Natural killer cell (primary cell): Measurements from ENCODE around the gene NDUFA13. TPM values are rescaled to one million over a fixed set of nuclear protein-coding genes. Genes with fewer than 3 reads are reported as not detected.

Experiments
- ATAC-seq, 3 donors: fragments of 150-1000 bp in 2 of 3; fragments of 200-7000 bp in 1 of 3; cut with Tn5 transposase; 1 replicate in 1 of 3; 2 replicates in 2 of 3; pipeline ENCODE4 v1.10.0; 2021; ENCODE audit warnings: mild to moderate bottlenecking in 2 of 3, moderate library complexity in 2 of 3
- DNase-seq, 2 donors: peaks; one replicate each; pipeline versions ENCODE4 v3.0.0 to v3.0.0-alpha.2; 2013 to 2021; ENCODE audit warnings: mixed read lengths in 1 of 2
- H3K27ac ChIP-seq: one replicate; pipeline ENCODE4 v1.5.1; 2013; ENCODE audit warnings: mild to moderate bottlenecking, low read length
- H3K27me3 ChIP-seq: one replicate; pipeline ENCODE4 v1.6.1; 2013; ENCODE audit warnings: low read length; ENCODE audit not compliant: control insufficient read depth, insufficient read depth
- H3K36me3 ChIP-seq: one replicate; pipeline ENCODE4 v1.6.1; 2013; ENCODE audit warnings: low read length; ENCODE audit not compliant: control insufficient read depth, insufficient read depth
- H3K4me1 ChIP-seq: one replicate; pipeline ENCODE4 v1.6.1; 2013; ENCODE audit warnings: low read length; ENCODE audit not compliant: control insufficient read depth, insufficient read depth
- H3K4me3 ChIP-seq: one replicate; pipeline ENCODE4 v1.5.1; 2013; ENCODE audit warnings: low read length
- H3K9me3 ChIP-seq: one replicate; pipeline ENCODE4 v1.6.1; 2013; ENCODE audit warnings: low read length; ENCODE audit not compliant: control insufficient read depth, insufficient read depth
- H3K27ac Mint-ChIP-seq, 2 donors: one replicate each; pipeline ENCODE4 v1.8.0; 2022; ENCODE audit warnings: mild to moderate bottlenecking in 2 of 2, mixed read lengths in 2 of 2, moderate library complexity in 1 of 2
- H3K27me3 Mint-ChIP-seq, 2 donors: one replicate each; pipeline ENCODE4 v1.8.0; 2022; ENCODE audit warnings: low read depth in 2 of 2, mixed read lengths in 2 of 2
- H3K36me3 Mint-ChIP-seq: one replicate; pipeline ENCODE4 v1.8.0; 2022; ENCODE audit warnings: mixed read lengths
- H3K4me1 Mint-ChIP-seq, 2 donors: one replicate each; pipeline ENCODE4 v1.8.0; 2022; ENCODE audit warnings: mixed read lengths in 2 of 2
- H3K4me3 Mint-ChIP-seq: one replicate; pipeline ENCODE4 v1.8.0; 2022; ENCODE audit warnings: mild to moderate bottlenecking, moderate library complexity, mixed read lengths
- H3K9me3 Mint-ChIP-seq, 2 donors: one replicate each; pipeline ENCODE4 v1.8.0; 2022; ENCODE audit warnings: mixed read lengths in 2 of 2
- CTCF ChIP-seq: fragments of 200-600 bp; IDR thresholded peaks from one replicate; pipeline ENCODE4 v1.8.0; 2022; ENCODE audit warnings: antibody characterized with exemption
- WGBS: methylation state at CpG from one replicate; pipeline ENCODE4 v1.1.7; 2013; ENCODE audit warnings: missing lambda C conversion rate; ENCODE audit not compliant: insufficient coverage; 5-methylcytosine and 5-hydroxymethylcytosine counted together
- intact Hi-C: fragments of 100-400 bp; cut with micrococcal nuclease; formaldehyde crosslinking; loops from one replicate; pipeline ENCODE4 v1.14.2; 2022
- total RNA-seq, 4 donors: library from RNA; stranded (reverse); fragments of 120-200 nt in 1 of 4; gene quantifications; one replicate each; pipeline versions ENCODE4 v1.2.3 to v1.2.4, GENCODE V29; 2013 to 2022

NDUFA13 gene
- total RNA-seq, 3 donors from 2014 or later (not counting 1 experiment from before 2014, with no cell fraction given) = 165 to 191 (median 188) TPM

- ATAC-seq (no peak), DNase-seq (no peak)
- intact Hi-C loops = no loop called here
- peaks cover 38% of the 10 kb centered on the region for H3K36me3 ChIP-seq
- H3K4me3 ChIP-seq = no peak overlapping the region
- WGBS = 94% methylated on average over 15 of the region's 15 CpGs
- H3K27ac ChIP-seq = no peak overlapping the region
- H3K4me1 Mint-ChIP-seq = peaks cover 41 to 53% of the 10 kb centered on the region in 2 donors
- no peaks in the 10 kb centered on the region for H3K36me3 Mint-ChIP-seq
- no peaks in the 10 kb centered on the region for H3K27me3 Mint-ChIP-seq
- no peaks in the 10 kb centered on the region for H3K27me3 ChIP-seq
- H3K27ac Mint-ChIP-seq = peak overlapping the region; percentile 97 to 98
- H3K9me3 ChIP-seq = no peaks in the 10 kb centered on the region
- no peak overlapping the region for H3K4me3 Mint-ChIP-seq
- peaks cover 42% of the 10 kb centered on the region for H3K4me1 ChIP-seq
- TF ChIP-seq CTCF = no peak
- H3K9me3 Mint-ChIP-seq = no peaks in the 10 kb centered on the region
Observed at GRCh38 chr19:19491321-19492025, 24.6 kb upstream of the NDUFA13 start.

GRCh38 chr19:19492026-19492610, 23.9 kb upstream of the NDUFA13 start:
- Mint-ChIP-seq H3K27me3 (no peaks in the 10 kb centered on the region), H3K36me3 (no peaks in the 10 kb centered on the region), H3K9me3 (no peaks in the 10 kb centered on the region), H3K27ac (peak overlapping the region in 1 of 2 donors; percentile 40), H3K4me1 (peaks cover 36 to 54% of the 10 kb centered on the region in 2 donors), H3K4me3 (no peak overlapping the region)
- H3K4me1 ChIP-seq = peaks cover 40% of the 10 kb centered on the region
- WGBS = 83% methylated on average over 21 of the region's 21 CpGs
- no peaks in the 10 kb centered on the region for H3K27me3 ChIP-seq
- DNase-seq (no peak), ATAC-seq (no peak)
- peaks cover 41% of the 10 kb centered on the region for H3K36me3 ChIP-seq
- no peaks in the 10 kb centered on the region for H3K9me3 ChIP-seq
- intact Hi-C loops = no loop called here
- no peak for TF ChIP-seq CTCF
- H3K4me3 ChIP-seq = no peak overlapping the region
- H3K27ac ChIP-seq = no peak overlapping the region

GRCh38 chr19:19493841-19494546, 22.0 kb upstream of the NDUFA13 start:
- H3K36me3 Mint-ChIP-seq = no peaks in the 10 kb centered on the region
- no peak overlapping the region for H3K4me3 Mint-ChIP-seq
- Histone ChIP-seq H3K4me3 (no peak overlapping the region), H3K27me3 (no peaks in the 10 kb centered on the region), H3K27ac (no peak overlapping the region), H3K9me3 (no peaks in the 10 kb centered on the region), H3K36me3 (peaks cover 60% of the 10 kb centered on the region), H3K4me1 (peaks cover 30% of the 10 kb centered on the region)
- peaks cover 21 to 43% of the 10 kb centered on the region in 2 donors for H3K4me1 Mint-ChIP-seq
- no peak for DNase-seq
- H3K9me3 Mint-ChIP-seq = no peaks in the 10 kb centered on the region
- WGBS = 93% methylated on average over 15 of the region's 15 CpGs
- ATAC-seq = no peak
- TF ChIP-seq CTCF = no peak
- intact Hi-C loops = no loop called here
- H3K27me3 Mint-ChIP-seq = no peaks in the 10 kb centered on the region
- H3K27ac Mint-ChIP-seq = peak overlapping the region; percentile 31 to 41
